Chondrocyte (in vitro differentiated cells): Measurements from ENCODE around the gene SF3A2. TPM values are rescaled to one million over a fixed set of nuclear protein-coding genes. Genes with fewer than 3 reads are reported as not detected.

Source experiments
- DNase-seq: peaks from one replicate; pipeline ENCODE4 v3.0.0; 2021; ENCODE audit warnings: mixed read lengths, low spot score
- H3K27ac Mint-ChIP-seq: one replicate; pipeline ENCODE4 v1.8.0; 2021; ENCODE audit warnings: mild to moderate bottlenecking, moderate library complexity, mixed read lengths; ENCODE audit not compliant: unreplicated experiment
- H3K27me3 Mint-ChIP-seq: 2 replicates; pipeline ENCODE4 v1.8.0; 2021; ENCODE audit warnings: low read depth, mixed read lengths
- H3K36me3 Mint-ChIP-seq: 2 replicates; pipeline ENCODE4 v1.8.0; 2021; ENCODE audit warnings: low read depth, mixed read lengths
- H3K4me1 Mint-ChIP-seq: 2 replicates; pipeline ENCODE4 v1.8.0; 2021; ENCODE audit warnings: low read depth, mild to moderate bottlenecking, mixed read lengths
- H3K4me3 Mint-ChIP-seq: one replicate; pipeline ENCODE4 v1.8.0; 2021; ENCODE audit warnings: mild to moderate bottlenecking, moderate library complexity, mixed read lengths; ENCODE audit not compliant: unreplicated experiment
- H3K9me3 Mint-ChIP-seq: 2 replicates; pipeline ENCODE4 v1.8.0; 2021; ENCODE audit warnings: low read depth, mixed read lengths
- CTCF ChIP-seq: fragments of 200-600 bp; sonication (generic); IDR thresholded peaks from 2 replicates; pipeline ENCODE4 v1.5.0; 2021; ENCODE audit warnings: antibody characterized with exemption, mild to moderate bottlenecking, moderate library complexity
- total RNA-seq: library from RNA; stranded (reverse); gene quantifications from 3 replicates; pipeline ENCODE4 v1.2.1, GENCODE V29; 2021

Gene SF3A2
- total RNA-seq, 1 donor from 2014 or later = 71.2 TPM

DNA sequence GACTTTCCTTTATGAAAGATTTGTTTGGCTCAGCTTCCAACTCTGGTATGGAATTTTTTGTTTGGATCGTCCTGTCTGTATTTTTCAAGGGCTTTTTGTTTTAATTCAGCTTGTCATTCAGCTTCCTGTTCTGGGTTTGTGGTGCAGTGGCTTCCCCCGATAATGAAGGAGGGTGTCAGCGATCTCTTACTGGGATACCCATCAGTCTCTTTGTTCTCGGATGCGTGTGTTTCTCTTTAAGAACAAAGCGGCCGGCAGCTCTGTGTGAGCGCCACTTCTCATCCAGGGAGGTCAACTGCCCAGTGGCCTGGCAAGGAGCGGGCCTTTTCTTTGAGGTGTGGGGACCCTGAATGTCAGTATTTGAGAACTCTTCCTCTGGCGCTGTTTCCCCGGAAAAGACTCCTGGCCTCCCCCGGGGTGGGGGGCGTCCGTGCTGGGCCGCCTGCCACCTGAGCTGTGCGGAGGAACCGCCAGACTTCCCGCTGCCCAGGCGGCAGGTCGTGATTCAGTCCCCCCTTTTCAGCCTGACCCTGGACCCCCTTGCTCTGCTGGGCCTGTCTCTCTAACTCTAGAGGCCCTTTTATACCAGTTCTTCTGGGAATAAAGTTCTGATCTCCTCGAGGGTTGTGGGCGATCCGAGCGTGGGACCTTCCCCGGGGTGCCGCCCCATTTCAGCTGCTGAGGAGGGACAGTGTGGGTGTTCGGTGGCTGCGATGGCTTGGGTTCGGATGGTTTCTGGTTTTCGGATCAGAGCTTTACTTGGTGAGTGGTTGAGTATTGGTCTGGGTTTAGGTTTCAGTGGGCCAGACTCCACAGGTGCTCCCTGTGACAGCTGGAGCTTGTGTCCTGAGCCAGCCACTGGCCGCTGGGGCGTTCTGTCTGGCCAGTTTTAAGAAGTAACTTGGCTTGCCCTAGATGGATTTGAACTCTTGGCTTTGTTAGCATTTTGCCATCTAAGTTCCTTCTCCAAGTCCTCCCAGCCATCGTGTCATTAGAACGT is 3.4 kb downstream of the SF3A2 start:
- Mint-ChIP-seq H3K4me1 (peaks cover 57% of the 10 kb centered on the region), H3K27ac (peak overlapping the region; percentile 95), H3K36me3 (peaks cover 1% of the 10 kb centered on the region), H3K27me3 (no peaks in the 10 kb centered on the region), H3K9me3 (no peaks in the 10 kb centered on the region), H3K4me3 (peak overlapping the region; percentile 96)
- no peak for DNase-seq
- no peak for TF ChIP-seq CTCF

DNA sequence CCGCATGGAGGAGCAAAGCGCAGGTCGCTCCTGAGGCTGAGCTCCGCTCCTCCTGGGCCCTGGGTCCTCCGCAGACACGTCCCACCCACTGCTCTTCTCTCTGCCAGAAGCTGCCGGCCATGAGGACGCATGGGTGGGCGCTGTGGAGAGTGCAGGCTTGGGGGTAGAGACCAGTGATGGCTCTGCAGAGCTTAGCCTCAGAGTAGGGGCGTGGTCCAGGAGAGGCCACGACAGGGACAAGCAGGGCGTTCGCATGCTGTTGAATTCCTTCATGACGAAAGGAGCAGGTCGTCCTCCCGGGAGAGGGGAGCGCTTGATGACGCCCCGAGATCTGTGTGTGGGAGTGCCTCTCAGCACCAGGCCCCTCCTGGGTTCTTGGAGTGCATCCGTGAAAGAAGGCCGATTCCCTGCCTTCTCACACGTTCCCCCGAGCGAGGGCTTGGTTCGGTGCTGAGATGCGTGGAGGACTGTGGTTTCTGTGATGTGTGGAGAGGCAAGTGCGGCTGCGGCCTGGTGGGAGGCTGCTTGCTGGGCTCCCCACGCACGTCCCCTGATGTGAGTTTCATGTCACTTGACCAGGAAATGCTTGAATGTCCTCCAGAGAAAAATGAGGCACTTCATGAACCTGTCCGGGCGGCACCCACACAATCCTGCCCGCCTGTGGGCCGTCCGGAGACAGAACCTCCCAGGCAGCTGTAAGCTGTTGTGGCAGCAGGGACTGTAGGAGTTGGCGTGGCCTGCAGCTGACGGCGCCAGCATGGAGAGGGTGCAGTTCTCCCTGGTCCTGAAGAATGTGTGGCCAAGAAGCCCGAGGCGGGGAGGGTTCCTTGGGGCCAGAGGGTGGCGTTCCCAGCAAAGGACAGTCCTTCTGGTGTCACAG is 4.5 kb downstream of the SF3A2 start:
- Mint-ChIP-seq H3K9me3 (no peaks in the 10 kb centered on the region), H3K4me3 (peak overlapping the region; percentile 96), H3K36me3 (peaks cover 6% of the 10 kb centered on the region), H3K4me1 (peaks cover 53% of the 10 kb centered on the region), H3K27ac (peak overlapping the region; percentile 95), H3K27me3 (no peaks in the 10 kb centered on the region)
- TF ChIP-seq CTCF = no peak
- DNase-seq = no peak

DNA sequence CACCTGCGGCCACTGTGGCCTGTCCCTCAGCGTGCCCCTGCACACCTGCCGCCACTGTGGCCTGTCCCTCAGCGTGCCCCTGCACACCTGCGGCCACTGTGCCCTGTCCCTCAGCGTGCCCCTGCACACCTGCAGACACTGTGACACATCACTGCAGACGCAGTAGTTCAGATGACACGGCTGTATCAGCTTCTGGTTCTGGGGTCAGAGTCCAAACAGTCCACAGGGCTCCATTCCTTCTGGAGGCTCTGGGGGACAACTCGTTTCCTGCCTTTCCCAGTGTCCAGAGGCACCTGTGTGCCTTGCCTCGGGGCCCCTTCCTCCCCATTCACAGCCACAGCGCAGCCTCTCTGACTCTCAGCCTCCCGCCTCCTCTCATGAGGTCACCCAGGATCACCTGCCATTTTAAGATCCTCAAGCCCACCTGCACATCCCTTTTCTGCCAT is 5.5 kb downstream of the SF3A2 start:
- H3K4me1 Mint-ChIP-seq = peaks cover 51% of the 10 kb centered on the region
- H3K27ac Mint-ChIP-seq = no peak overlapping the region
- peaks cover 6% of the 10 kb centered on the region for H3K36me3 Mint-ChIP-seq
- no peaks in the 10 kb centered on the region for H3K9me3 Mint-ChIP-seq
- no peak for TF ChIP-seq CTCF
- H3K4me3 Mint-ChIP-seq = no peak overlapping the region
- H3K27me3 Mint-ChIP-seq = no peaks in the 10 kb centered on the region
- no peak for DNase-seq

DNA sequence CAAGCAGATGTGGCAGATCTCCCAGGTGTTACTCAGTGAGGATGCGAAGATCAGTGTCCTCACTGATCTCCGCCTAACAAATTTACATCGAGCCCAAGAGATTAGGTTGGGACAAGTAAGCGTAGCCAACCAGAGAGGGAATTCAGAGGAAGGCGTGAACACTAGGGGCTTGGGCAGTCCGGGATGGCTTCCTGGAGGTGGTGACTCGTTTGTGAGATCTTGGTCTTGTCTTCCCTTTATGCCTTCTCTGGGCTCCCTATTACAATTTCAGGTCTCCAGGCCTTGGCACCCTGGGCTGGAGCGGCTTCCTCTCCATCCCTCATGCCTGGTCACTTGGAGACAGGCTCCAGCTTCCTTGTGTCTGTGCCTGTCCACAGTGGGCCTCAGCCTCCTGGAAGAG is 6.2 kb downstream of the SF3A2 start:
- no peak overlapping the region for H3K4me3 Mint-ChIP-seq
- DNase-seq = no peak
- TF ChIP-seq CTCF = no peak
- H3K27ac Mint-ChIP-seq = no peak overlapping the region
- peaks cover 6% of the 10 kb centered on the region for H3K36me3 Mint-ChIP-seq
- peaks cover 45% of the 10 kb centered on the region for H3K4me1 Mint-ChIP-seq
- no peaks in the 10 kb centered on the region for H3K27me3 Mint-ChIP-seq
- H3K9me3 Mint-ChIP-seq = no peaks in the 10 kb centered on the region
